Caco-2 (cell line): Measurements from ENCODE around the gene TLN1. TPM values are rescaled to one million over a fixed set of nuclear protein-coding genes. Genes with fewer than 3 reads are reported as not detected.

Experiments used
- BruUV-seq: library from RNA; stranded (reverse); fragments of 400-500 nt; replicated peaks from 2 replicates; lab custom pipeline; 2021; lab: Mats Ljungman, UMichigan
- CTCF ChIA-PET: fragments of 300-600 bp; sonication (Branson Sonifier 250); formaldehyde crosslinking; loops from one replicate; lab custom pipeline; 2022; ENCODE audit warnings: antibody characterized with exemption; lab: Charles Lee
- POLR2A ChIA-PET: fragments of 300-600 bp; sonication (Branson Sonifier 250); formaldehyde crosslinking; loops from one replicate; lab custom pipeline; 2022; ENCODE audit warnings: antibody characterized with exemption; lab: Charles Lee
- DNase-seq, 2 experiments: peaks; one replicate each; pipeline versions ENCODE4 v3.0.0 to v3.0.0-alpha.2; 2020 to 2022
- H3K27me3 ChIP-seq: replicated peaks from 2 replicates; pipeline ENCODE4 v1.6.0; 2011; ENCODE audit warnings: low read length; ENCODE audit not compliant: control insufficient read depth, insufficient read depth
- H3K36me3 ChIP-seq: 2 replicates; pipeline ENCODE4 v1.5.1; 2011; ENCODE audit warnings: low read length; ENCODE audit not compliant: control insufficient read depth, insufficient read depth
- H3K4me1 ChIP-seq: fragments of 250-450 bp; sonication (Bioruptor Pico); 2 replicates; pipeline ENCODE4 v1.5.1; 2020; ENCODE audit warnings: mild to moderate bottlenecking
- H3K4me3 ChIP-seq: 2 replicates; pipeline ENCODE4 v1.5.1; 2011; ENCODE audit warnings: low read depth, mild to moderate bottlenecking, control low read depth, low read length
- H3K9me3 ChIP-seq: fragments of 250-450 bp; sonication (Bioruptor Pico); 2 replicates; pipeline ENCODE4 v1.5.1; 2020; ENCODE audit warnings: mild to moderate bottlenecking, moderate library complexity
- H3K27ac Mint-ChIP-seq: one replicate; pipeline ENCODE4 v1.8.0; 2022; ENCODE audit warnings: mixed read lengths; ENCODE audit not compliant: unreplicated experiment
- H3K27me3 Mint-ChIP-seq: one replicate; pipeline ENCODE4 v1.8.0; 2022; ENCODE audit warnings: mixed read lengths; ENCODE audit not compliant: insufficient read depth, unreplicated experiment
- H3K36me3 Mint-ChIP-seq: one replicate; pipeline ENCODE4 v1.8.0; 2022; ENCODE audit warnings: mild to moderate bottlenecking, mixed read lengths; ENCODE audit not compliant: insufficient read depth, unreplicated experiment
- H3K4me1 Mint-ChIP-seq: one replicate; pipeline ENCODE4 v1.8.0; 2022; ENCODE audit warnings: low read depth, mixed read lengths; ENCODE audit not compliant: unreplicated experiment
- H3K4me3 Mint-ChIP-seq: one replicate; pipeline ENCODE4 v1.8.0; 2022; ENCODE audit warnings: mild to moderate bottlenecking, moderate library complexity, mixed read lengths; ENCODE audit not compliant: unreplicated experiment
- H3K9me3 Mint-ChIP-seq: one replicate; pipeline ENCODE4 v1.8.0; 2022; ENCODE audit warnings: mixed read lengths; ENCODE audit not compliant: unreplicated experiment
- CTCF ChIP-seq, 2 experiments: fragments of 200-600 bp in 1 of 2; IDR thresholded peaks; 1 replicate in 1 of 2; 2 replicates in 1 of 2; pipeline versions ENCODE4 v1.5.1 to v1.8.0; 2011 to 2022; ENCODE audit warnings: antibody characterized with exemption in 1 of 2, control low read depth in 1 of 2, inconsistent platforms in 1 of 2, low read depth in 1 of 2, low read length in 1 of 2, mild to moderate bottlenecking in 1 of 2, moderate library complexity in 1 of 2; ENCODE audit not compliant: insufficient read depth in 1 of 2, severe bottlenecking in 1 of 2, unreplicated experiment in 1 of 2
- intact Hi-C: fragments of 100-400 bp; cut with micrococcal nuclease; formaldehyde crosslinking; loops from one replicate; pipeline ENCODE4 v1.10.0; 2022; ENCODE audit not compliant: unreplicated experiment
- total RNA-seq: library from RNA; stranded (reverse); gene quantifications from 2 replicates; pipeline ENCODE4 v1.2.3, GENCODE V29; 2022

Gene TLN1
- total RNA-seq, 1 experiment from 2014 or later, result 147 TPM

DNA sequence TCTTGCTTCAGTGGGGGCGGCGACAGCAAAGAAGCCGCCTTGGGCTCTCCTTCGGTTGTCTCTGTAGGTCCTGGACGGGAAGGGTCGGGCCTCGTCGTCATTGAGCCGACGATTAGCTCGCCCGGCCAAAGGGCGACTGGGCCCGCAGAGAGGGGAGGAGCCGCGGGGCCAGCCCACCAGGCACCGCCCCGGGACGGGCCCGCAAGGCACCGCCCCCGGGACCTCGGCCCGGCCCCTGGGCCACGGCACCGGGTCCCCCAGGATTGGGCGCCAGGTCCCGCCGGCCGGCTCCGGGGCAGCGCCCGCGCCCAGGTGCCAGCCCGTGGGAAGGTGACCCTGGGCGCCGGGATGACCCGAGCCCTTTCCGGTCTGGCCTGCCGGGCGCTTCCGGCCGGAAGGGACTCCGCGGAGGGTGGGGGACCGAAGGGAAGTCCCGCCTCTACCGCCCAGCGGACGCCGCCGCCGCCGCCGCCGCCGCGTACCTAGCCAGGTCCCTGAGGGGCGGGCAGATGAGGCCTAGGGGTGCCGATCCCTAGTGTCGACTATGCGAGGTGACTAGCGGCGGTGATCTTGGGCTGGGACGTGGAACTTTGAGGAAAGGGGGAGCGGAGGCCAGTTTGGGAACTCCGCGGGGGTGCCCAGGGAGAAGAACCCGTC is 17.0 kb upstream of the TLN1 start, which contains the start of the genes GBA2 and RGP1:
TSS of gene GBA2 (minus strand) at position 371 of the 657 bp plus-strand sequence. CDS start 524 bp downstream, outside the sequence.
TSS of gene RGP1 (plus strand) at position 430 of the 657 bp plus-strand sequence. CDS start 469 bp downstream, outside the sequence.
- peak; percentile 89 to 90 for DNase-seq

GRCh38 chr9:35748242-35748857 is 16.4 kb upstream of the TLN1 start:
- H3K27ac Mint-ChIP-seq, result peak overlapping the region; percentile 85
- H3K4me3 ChIP-seq, result peak overlapping the region; percentile 89
- no peak for TF ChIP-seq CTCF (IDR thresholded peaks at IDR 0.05; ENCODE audit: insufficient read depth in 1 of 2, low read depth in 1 of 2, low read length in 1 of 2, severe bottlenecking in 1 of 2, unreplicated experiment in 1 of 2)
- intact Hi-C loops, result loop anchor here (2.0 to 5.0 kb wide), 2 partner anchors 16 to 69 kb away; partner anchors contain the start of genes CREB3, HINT2 and TLN1
- peaks cover 22% of the 10 kb centered on the region for H3K4me1 Mint-ChIP-seq
- no peak for DNase-seq
- H3K36me3 Mint-ChIP-seq, result peaks cover 49% of the 10 kb centered on the region
- ChIA-PET CTCF (interaction anchor here (1.0 to 3.4 kb wide), 8 partner anchors 10 to 90 kb away, joined by 3 to 21 read pairs (median 8); partner anchors contain the start of genes CCDC107, CREB3, RMRP and TLN1), POLR2A (interaction anchor here (0.5 to 4.1 kb wide), 12 partner anchors 9 to 259 kb away, joined by 3 to 41 read pairs (median 5); partner anchors contain the start of genes CCDC107, CREB3, HINT2 and RMRP)
- H3K4me3 Mint-ChIP-seq, result peak overlapping the region; percentile 86
- H3K27me3 ChIP-seq, result no peaks in the 10 kb centered on the region
- H3K9me3 Mint-ChIP-seq, result no peaks in the 10 kb centered on the region
- peaks cover 8% of the 10 kb centered on the region for H3K36me3 ChIP-seq
- BruUV-seq, result no TSS peak
- H3K27me3 Mint-ChIP-seq, result no peaks in the 10 kb centered on the region
- no peaks in the 10 kb centered on the region for H3K9me3 ChIP-seq
- H3K4me1 ChIP-seq, result peaks cover 23% of the 10 kb centered on the region

More for the DNA sequence above, 17.0 kb upstream of the TLN1 start, which contains the start of the genes GBA2 and RGP1:
- Mint-ChIP-seq H3K36me3 (peaks cover 42% of the 10 kb centered on the region), H3K27ac (peak within 1 kb of the TSS; percentile 85), H3K27me3 (no peaks in the 10 kb centered on the region), H3K4me3 (peak within 1 kb of the TSS; percentile 86), H3K4me1 (peaks cover 22% of the 10 kb centered on the region), H3K9me3 (no peaks in the 10 kb centered on the region)
- Histone ChIP-seq H3K36me3 (peaks cover 8% of the 10 kb centered on the region), H3K27me3 (no peaks in the 10 kb centered on the region), H3K4me1 (peaks cover 23% of the 10 kb centered on the region), H3K9me3 (no peaks in the 10 kb centered on the region), H3K4me3 (peak within 1 kb of the TSS; percentile 89)
- ChIA-PET CTCF (interaction anchor here (1.0 to 3.4 kb wide), 9 partner anchors 11 to 91 kb away, joined by 3 to 21 read pairs (median 7); partner anchors contain the start of genes CCDC107, CREB3, RMRP and TLN1), POLR2A (interaction anchor here (0.6 to 4.1 kb wide), 13 partner anchors 10 to 677 kb away, joined by 3 to 41 read pairs (median 4); partner anchors contain the start of genes CCDC107, CREB3, HINT2 and RMRP)
- no TSS peak for BruUV-seq
- intact Hi-C loops, result loop anchor here (2.0 to 5.0 kb wide), 2 partner anchors 16 to 68 kb away; partner anchors contain the start of genes CREB3, HINT2 and TLN1
- no peak for TF ChIP-seq CTCF (IDR thresholded peaks at IDR 0.05; ENCODE audit: insufficient read depth in 1 of 2, low read depth in 1 of 2, low read length in 1 of 2, severe bottlenecking in 1 of 2, unreplicated experiment in 1 of 2)
